Measurements from ENCODE around the gene CD3G. TPM values are rescaled to one million over a fixed set of nuclear protein-coding genes. Genes with fewer than 3 reads are reported as not detected.
A peak's percentile ranks its signal among the peaks of the same experiment; 100 is the strongest.

Gene CD3G
- total and polyA plus RNA-seq, 9 of the 15 experiments (the other 6 are each of a cell fraction or from before 2014, with no cell fraction given): 0.30 to 1.7 (median 0.47) TPM

- TF ChIP-seq, protein P1, sequence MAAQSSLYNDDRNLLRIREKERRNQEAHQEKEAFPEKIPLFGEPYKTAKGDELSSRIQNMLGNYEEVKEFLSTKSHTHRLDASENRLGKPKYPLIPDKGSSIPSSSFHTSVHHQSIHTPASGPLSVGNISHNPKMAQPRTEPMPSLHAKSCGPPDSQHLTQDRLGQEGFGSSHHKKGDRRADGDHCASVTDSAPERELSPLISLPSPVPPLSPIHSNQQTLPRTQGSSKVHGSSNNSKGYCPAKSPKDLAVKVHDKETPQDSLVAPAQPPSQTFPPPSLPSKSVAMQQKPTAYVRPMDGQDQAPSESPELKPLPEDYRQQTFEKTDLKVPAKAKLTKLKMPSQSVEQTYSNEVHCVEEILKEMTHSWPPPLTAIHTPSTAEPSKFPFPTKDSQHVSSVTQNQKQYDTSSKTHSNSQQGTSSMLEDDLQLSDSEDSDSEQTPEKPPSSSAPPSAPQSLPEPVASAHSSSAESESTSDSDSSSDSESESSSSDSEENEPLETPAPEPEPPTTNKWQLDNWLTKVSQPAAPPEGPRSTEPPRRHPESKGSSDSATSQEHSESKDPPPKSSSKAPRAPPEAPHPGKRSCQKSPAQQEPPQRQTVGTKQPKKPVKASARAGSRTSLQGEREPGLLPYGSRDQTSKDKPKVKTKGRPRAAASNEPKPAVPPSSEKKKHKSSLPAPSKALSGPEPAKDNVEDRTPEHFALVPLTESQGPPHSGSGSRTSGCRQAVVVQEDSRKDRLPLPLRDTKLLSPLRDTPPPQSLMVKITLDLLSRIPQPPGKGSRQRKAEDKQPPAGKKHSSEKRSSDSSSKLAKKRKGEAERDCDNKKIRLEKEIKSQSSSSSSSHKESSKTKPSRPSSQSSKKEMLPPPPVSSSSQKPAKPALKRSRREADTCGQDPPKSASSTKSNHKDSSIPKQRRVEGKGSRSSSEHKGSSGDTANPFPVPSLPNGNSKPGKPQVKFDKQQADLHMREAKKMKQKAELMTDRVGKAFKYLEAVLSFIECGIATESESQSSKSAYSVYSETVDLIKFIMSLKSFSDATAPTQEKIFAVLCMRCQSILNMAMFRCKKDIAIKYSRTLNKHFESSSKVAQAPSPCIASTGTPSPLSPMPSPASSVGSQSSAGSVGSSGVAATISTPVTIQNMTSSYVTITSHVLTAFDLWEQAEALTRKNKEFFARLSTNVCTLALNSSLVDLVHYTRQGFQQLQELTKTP (IDR thresholded peaks at IDR 0.05; ENCODE audit: low read depth in 1 of 2, partially characterized antibody in 2 of 2): no peak
- no peak for TF ChIP-seq GABPA (tag; conservative IDR thresholded peaks at IDR 0.05; ENCODE audit: low read depth)
- TF ChIP-seq, protein P2, sequence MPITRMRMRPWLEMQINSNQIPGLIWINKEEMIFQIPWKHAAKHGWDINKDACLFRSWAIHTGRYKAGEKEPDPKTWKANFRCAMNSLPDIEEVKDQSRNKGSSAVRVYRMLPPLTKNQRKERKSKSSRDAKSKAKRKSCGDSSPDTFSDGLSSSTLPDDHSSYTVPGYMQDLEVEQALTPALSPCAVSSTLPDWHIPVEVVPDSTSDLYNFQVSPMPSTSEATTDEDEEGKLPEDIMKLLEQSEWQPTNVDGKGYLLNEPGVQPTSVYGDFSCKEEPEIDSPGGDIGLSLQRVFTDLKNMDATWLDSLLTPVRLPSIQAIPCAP (CRISPR knock-in tag; IDR thresholded peaks at IDR 0.05; ENCODE audit: borderline replicate concordance): no peak
- TF ChIP-seq ZBTB9 (CRISPR knock-in tag; IDR thresholded peaks at IDR 0.05): no peak
- no peak for TF ChIP-seq MIER1 (IDR thresholded peaks at IDR 0.05; ENCODE audit: low read depth)
- Histone ChIP-seq H3K27ac (ENCODE audit: extremely low read depth, low read depth, low read length) (no peak overlapping the region), H3K9me3 (replicated peaks; ENCODE audit: control insufficient read depth, insufficient read depth, low read depth, low read length) (no peaks in the 10 kb centered on the region), H3K9ac (ENCODE audit: insufficient read depth in 1 of 2, low read depth in 2 of 2, low read length in 2 of 2) (no peak overlapping the region), H3K9me1 (ENCODE audit: control insufficient read depth, insufficient read depth, low read length) (no peaks in the 10 kb centered on the region), H3K4me1 (replicated peaks in 1 of 2; ENCODE audit: control insufficient read depth in 2 of 2, insufficient read depth in 2 of 2, low read length in 2 of 2) (no peaks in the 10 kb centered on the region), H3K4me2 (ENCODE audit: insufficient read depth, low read length) (no peak overlapping the region), H3K4me3 (no peak overlapping the region), H4K20me1 (replicated peaks; ENCODE audit: control insufficient read depth, insufficient read depth, low read length) (no peaks in the 10 kb centered on the region), H3K27me3 (ENCODE audit: control insufficient read depth in 2 of 2, insufficient read depth in 2 of 2, low read length in 2 of 2) (no peaks in the 10 kb centered on the region), H3K79me2 (ENCODE audit: control insufficient read depth, insufficient read depth, low read length) (peaks cover 19% of the 10 kb centered on the region; the same call in 2 of the 3 replicates), H3K36me3 (ENCODE audit: control insufficient read depth, insufficient read depth, low read length) (peaks cover 67% of the 10 kb centered on the region), H2AFZ (ENCODE audit: low read depth, low read length) (no peak overlapping the region)
- POLR2A ChIA-PET: no interaction called here
- intact Hi-C loops (cut with micrococcal nuclease): no loop called here
- in situ Hi-C loops (cut with MboI): no loop called here
- ATAC-seq (no peak), FAIRE-seq (peak; percentile 46), DNase-seq (ENCODE audit: extremely low read depth in 1 of 4, low spot score in 3 of 4) (no peak)
- no TSS peak for BruUV-seq (replicated peaks)
- CTCF ChIA-PET (ENCODE audit: low intra/inter-chr PET ratio): no interaction called here
- 89% methylated on average over 1 of the region's 1 CpG for WGBS (ENCODE audit: insufficient coverage, low coverage, missing lambda C conversion rate)
Observed at GRCh38 chr11:118366287-118366686, 22.1 kb downstream of the CD3G start.
